PFSK-1 (cell line): ENCODE results near the gene DNAL1.

Source experiments
- FOXP2 ChIP-seq: optimal IDR thresholded peaks from 2 replicates; pipeline ENCODE3; 2011; ENCODE audit warnings: borderline replicate concordance, control low read depth, inconsistent platforms; ENCODE audit not compliant: insufficient read depth; ENCODE audit errors: extremely low read length, extremely low read depth
- POLR2AphosphoS5 ChIP-seq: IDR thresholded peaks from 2 replicates; pipeline ENCODE4 v1.6.1; 2012; ENCODE audit warnings: low read depth, mild to moderate bottlenecking, control low read depth, low read length, moderate library complexity
- SIN3A ChIP-seq: IDR thresholded peaks from 2 replicates; pipeline ENCODE4 v1.6.1; 2012; ENCODE audit warnings: mild to moderate bottlenecking, low read length, moderate library complexity, borderline replicate concordance; ENCODE audit not compliant: insufficient read depth
- TAF1 ChIP-seq: IDR thresholded peaks from 2 replicates; pipeline ENCODE4 v1.6.1; 2012; ENCODE audit warnings: low read length, control low read depth, borderline replicate concordance; ENCODE audit not compliant: insufficient read depth
- TF ChIP-seq, protein P1 (sequence below), 2 experiments: IDR thresholded peaks; 2 replicates each; pipeline versions ENCODE4 v1.6.1 to v1.8.0; 2011 to 2012; ENCODE audit warnings: low read depth in 2 of 2, low read length in 2 of 2, control low read depth in 1 of 2, inconsistent platforms in 1 of 2, mild to moderate bottlenecking in 1 of 2, moderate library complexity in 1 of 2; ENCODE audit not compliant: insufficient read depth in 1 of 2

DNAL1 gene

DNA sequence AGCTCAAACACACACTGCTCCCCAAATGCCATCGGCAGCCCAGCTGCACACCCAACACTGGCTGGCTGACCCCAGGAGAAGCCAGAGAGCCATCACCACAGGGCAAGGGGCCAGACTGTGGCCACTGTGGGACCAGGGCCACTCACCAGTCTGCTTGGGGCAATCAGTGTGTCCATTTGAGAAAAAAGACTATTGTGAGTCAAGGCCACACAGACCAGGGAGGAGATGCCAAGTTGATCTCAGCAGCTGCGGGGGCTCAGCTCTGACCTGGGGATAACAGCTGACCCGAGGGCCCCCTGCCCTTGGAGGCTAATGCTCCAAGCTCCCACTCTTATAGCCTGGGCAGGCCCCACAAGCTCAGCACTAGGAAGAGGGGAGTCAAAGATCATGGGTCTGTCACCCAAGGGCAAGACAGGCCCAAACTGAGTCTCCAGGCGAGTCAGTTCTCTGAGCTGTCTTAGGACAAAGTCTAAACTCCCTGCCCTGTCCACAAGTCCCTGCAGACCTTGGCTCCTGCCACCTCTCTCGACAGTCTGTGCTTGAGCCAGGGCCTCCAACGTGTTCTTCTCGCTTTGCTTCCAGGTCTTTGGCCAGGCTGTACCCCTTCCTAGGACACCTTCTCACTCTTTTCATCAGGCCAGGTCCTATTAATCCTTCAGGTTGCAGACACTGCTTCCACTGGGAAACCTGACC lies 99.5 kb downstream of the DNAL1 start:
- TF ChIP-seq POLR2AphosphoS5: no peak
- TF ChIP-seq FOXP2: no peak
- TF ChIP-seq SIN3A: no peak
- no peak for TF ChIP-seq TAF1
- TF ChIP-seq, protein P1, sequence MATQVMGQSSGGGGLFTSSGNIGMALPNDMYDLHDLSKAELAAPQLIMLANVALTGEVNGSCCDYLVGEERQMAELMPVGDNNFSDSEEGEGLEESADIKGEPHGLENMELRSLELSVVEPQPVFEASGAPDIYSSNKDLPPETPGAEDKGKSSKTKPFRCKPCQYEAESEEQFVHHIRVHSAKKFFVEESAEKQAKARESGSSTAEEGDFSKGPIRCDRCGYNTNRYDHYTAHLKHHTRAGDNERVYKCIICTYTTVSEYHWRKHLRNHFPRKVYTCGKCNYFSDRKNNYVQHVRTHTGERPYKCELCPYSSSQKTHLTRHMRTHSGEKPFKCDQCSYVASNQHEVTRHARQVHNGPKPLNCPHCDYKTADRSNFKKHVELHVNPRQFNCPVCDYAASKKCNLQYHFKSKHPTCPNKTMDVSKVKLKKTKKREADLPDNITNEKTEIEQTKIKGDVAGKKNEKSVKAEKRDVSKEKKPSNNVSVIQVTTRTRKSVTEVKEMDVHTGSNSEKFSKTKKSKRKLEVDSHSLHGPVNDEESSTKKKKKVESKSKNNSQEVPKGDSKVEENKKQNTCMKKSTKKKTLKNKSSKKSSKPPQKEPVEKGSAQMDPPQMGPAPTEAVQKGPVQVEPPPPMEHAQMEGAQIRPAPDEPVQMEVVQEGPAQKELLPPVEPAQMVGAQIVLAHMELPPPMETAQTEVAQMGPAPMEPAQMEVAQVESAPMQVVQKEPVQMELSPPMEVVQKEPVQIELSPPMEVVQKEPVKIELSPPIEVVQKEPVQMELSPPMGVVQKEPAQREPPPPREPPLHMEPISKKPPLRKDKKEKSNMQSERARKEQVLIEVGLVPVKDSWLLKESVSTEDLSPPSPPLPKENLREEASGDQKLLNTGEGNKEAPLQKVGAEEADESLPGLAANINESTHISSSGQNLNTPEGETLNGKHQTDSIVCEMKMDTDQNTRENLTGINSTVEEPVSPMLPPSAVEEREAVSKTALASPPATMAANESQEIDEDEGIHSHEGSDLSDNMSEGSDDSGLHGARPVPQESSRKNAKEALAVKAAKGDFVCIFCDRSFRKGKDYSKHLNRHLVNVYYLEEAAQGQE (IDR thresholded peaks at IDR 0.05; ENCODE audit: insufficient read depth in 1 of 2, low read depth in 2 of 2, low read length in 2 of 2): no peak

DNA sequence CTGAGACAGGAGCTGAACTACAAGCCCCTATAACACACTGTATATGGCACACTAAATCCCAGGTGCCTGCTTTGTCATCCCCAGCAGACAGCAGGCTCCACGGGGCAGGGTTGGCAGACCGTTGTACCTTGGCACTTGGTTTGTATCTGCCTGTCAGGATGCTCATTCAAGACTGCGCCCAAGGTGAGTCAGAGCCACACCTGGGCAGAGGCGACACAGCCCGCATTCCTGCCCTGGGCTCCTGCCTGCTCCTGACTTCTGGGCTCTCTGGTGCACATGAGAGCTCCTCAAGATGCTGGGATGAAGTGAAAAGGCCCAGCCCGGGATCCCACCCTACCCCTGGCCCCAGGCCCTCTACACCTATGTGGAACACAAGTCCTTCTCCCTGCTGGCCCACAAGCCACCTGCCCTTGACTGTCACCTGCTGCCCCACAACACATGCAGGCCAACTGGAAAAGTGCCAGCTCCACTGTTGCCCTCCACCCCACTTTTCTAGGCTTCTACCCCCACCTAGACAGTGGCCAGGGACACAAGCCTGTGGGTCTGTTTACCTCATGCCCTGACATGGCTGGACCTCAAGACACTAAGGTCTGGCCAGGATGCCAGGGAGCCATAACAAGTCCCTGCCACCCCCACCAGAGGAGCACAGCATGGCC lies 100.2 kb downstream of the DNAL1 start:
- no peak for TF ChIP-seq SIN3A
- TF ChIP-seq POLR2AphosphoS5: no peak
- no peak for TF ChIP-seq TAF1
- TF ChIP-seq FOXP2: no peak
- TF ChIP-seq, protein P1 (IDR thresholded peaks at IDR 0.05; ENCODE audit: insufficient read depth in 1 of 2, low read depth in 2 of 2, low read length in 2 of 2): no peak

DNA sequence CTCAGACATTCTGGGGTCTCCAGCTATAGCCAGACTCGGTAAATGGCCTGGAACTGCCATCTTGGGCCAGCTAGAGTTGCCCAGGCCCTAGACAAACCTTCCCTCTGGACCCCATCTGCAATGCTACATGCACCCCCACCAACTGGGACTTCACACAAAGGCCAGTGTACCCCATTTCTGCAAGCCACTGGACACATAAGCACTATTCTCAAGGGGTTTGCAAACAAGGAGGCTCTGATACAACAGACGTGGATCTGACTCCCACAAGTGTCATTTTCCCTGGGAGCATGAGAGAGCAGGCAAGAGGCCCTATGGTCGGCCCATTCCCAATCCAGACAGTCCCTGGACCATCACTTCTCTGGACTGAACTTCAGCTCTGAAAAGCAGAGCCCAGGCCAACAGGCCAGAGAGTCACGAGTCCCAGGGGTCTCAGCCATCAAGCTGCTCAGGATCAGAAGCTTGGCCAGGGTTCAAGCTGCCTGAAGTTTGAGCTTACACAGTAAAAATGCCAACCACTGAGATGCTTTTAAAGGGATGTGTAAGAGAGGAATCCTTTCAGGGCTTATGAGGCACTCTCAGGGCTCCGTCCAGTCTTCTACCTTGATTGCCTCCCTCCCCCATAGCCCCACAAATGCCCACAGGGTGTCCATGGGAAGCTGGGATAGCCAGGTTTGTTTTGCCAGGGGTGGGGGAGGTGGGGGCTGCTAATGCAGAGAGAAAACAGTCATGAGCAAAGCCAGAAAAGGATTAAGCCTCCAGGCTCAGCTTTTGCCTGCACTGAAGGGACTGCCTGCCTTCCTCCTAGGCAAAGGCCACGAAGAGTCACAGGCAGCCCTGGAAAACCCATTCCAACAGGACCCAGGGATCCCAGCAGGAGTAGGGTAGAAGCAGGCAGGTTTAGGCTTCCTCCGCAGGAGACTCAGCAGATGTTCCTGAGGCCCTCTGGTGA lies 101.1 kb downstream of the DNAL1 start:
- TF ChIP-seq TAF1: no peak
- TF ChIP-seq, protein P1 (IDR thresholded peaks at IDR 0.05; ENCODE audit: insufficient read depth in 1 of 2, low read depth in 2 of 2, low read length in 2 of 2): no peak
- TF ChIP-seq FOXP2: no peak
- TF ChIP-seq SIN3A: no peak
- TF ChIP-seq POLR2AphosphoS5: no peak

DNA sequence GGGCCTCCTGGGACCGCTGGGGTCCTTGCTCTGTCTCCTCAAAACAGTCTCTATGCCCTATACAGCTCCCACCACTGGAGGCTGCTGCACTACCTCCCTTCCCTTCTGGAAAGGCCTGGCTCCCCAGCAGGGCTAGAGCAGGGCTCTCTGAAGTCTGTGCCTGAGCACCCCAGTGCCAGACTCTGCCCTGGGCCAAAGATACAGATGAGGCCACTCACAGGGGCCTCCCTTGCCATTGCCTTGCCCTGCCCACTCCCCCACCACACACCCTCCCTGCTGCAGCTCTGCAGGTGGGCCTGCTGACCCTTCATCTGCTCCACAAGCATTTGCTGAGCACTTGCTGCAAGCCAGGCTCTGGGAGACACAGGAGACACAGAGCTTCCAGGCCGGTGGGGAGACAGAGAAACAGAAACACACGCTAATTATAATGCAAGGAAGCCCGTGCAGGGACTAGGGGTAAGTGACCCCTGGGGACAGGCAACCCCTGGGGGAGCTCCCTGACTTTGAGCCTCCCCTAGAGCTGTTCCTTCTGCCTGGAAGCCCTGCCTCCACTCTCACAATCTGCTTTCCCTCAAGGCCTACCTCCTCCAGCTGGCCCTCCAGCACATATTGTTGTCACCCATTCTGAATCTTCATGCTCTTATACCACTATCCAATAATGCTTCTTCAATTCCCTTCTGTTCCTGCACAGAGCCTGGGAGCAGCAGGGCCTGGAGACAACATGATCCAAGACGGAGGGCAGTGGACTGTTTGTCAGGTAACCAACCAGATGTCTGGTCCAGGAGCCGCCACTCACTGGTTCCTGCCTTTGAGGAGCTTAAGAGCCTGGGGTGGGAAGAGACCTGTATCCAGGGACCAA lies 102.0 kb downstream of the DNAL1 start:
- TF ChIP-seq POLR2AphosphoS5 (no peak), SIN3A (no peak), TAF1 (no peak), FOXP2 (no peak)
- TF ChIP-seq, protein P1 (IDR thresholded peaks at IDR 0.05; ENCODE audit: insufficient read depth in 1 of 2, low read depth in 2 of 2, low read length in 2 of 2): no peak
